Neuronal stem cell (in vitro differentiated cells): Measurements from ENCODE around the gene BMAL1.
A peak's percentile ranks its signal among the peaks of the same experiment; 100 is the strongest.

ENCODE experiments used
- DNase-seq: peaks from one replicate; pipeline ENCODE4 v3.0.0-alpha.2; 2013; ENCODE audit warnings: low spot score
- H2AFZ ChIP-seq: one replicate; pipeline ENCODE4 v1.6.1; 2013; ENCODE audit warnings: mild to moderate bottlenecking, low read length, inconsistent platforms
- H2AK5ac ChIP-seq: 2 replicates; pipeline ENCODE4 v1.6.1; 2013; ENCODE audit warnings: low read depth, mild to moderate bottlenecking, inconsistent platforms, low read length, moderate library complexity, mixed read lengths
- H2BK120ac ChIP-seq: 2 replicates; pipeline ENCODE4 v1.6.1; 2013; ENCODE audit warnings: low read depth, mild to moderate bottlenecking, inconsistent platforms, low read length, moderate library complexity, mixed read lengths
- H2BK12ac ChIP-seq: one replicate; pipeline ENCODE4 v1.6.1; 2013; ENCODE audit warnings: low read length, inconsistent platforms
- H2BK15ac ChIP-seq: 2 replicates; pipeline ENCODE4 v1.6.1; 2013; ENCODE audit warnings: mild to moderate bottlenecking, low read length, inconsistent platforms, mixed read lengths
- H2BK5ac ChIP-seq: one replicate; pipeline ENCODE4 v1.6.1; 2013; ENCODE audit warnings: inconsistent platforms, mild to moderate bottlenecking, low read length, moderate library complexity
- H3K14ac ChIP-seq: one replicate; pipeline ENCODE4 v1.6.1; 2013; ENCODE audit warnings: low read length, inconsistent platforms
- H3K18ac ChIP-seq: 2 replicates; pipeline ENCODE4 v1.6.1; 2013; ENCODE audit warnings: low read length, inconsistent platforms
- H3K23ac ChIP-seq: 2 replicates; pipeline ENCODE4 v1.6.1; 2013; ENCODE audit warnings: low read depth, mild to moderate bottlenecking, mixed read lengths, low read length, inconsistent platforms; ENCODE audit not compliant: poor library complexity
- H3K27ac ChIP-seq: replicated peaks from 3 replicates; pipeline ENCODE4 v1.5.1; 2013; ENCODE audit warnings: low read length, inconsistent platforms
- H3K27me3 ChIP-seq, 3 experiments: 2 replicates each; pipeline ENCODE4 v1.6.1; 2013; ENCODE audit warnings: low read length in 3 of 3, mild to moderate bottlenecking in 2 of 3, inconsistent platforms in 1 of 3, low read depth in 1 of 3, mixed read lengths in 1 of 3, moderate library complexity in 1 of 3; ENCODE audit not compliant: control insufficient read depth in 3 of 3, insufficient read depth in 3 of 3
- H3K36me3 ChIP-seq, 2 donors: replicated peaks in 1 of 2; 2 replicates each; pipeline ENCODE4 v1.6.1; 2013; ENCODE audit warnings: low read length in 2 of 2; ENCODE audit not compliant: control insufficient read depth in 2 of 2, insufficient read depth in 2 of 2
- H3K4ac ChIP-seq: 2 replicates; pipeline ENCODE4 v1.6.1; 2013; ENCODE audit warnings: inconsistent platforms, mild to moderate bottlenecking, low read length, moderate library complexity
- H3K4me1 ChIP-seq, 2 donors: 1 replicate in 1 of 2; 2 replicates in 1 of 2; pipeline ENCODE4 v1.6.1; 2013; ENCODE audit warnings: low read length in 2 of 2, low read depth in 1 of 2; ENCODE audit not compliant: control insufficient read depth in 2 of 2, insufficient read depth in 1 of 2
- H3K4me2 ChIP-seq: one replicate; pipeline ENCODE4 v1.6.1; 2013; ENCODE audit warnings: mild to moderate bottlenecking, low read length, inconsistent platforms; ENCODE audit not compliant: insufficient read depth, poor library complexity, severe bottlenecking
- H3K4me3 ChIP-seq, 2 donors: 2 replicates each; pipeline ENCODE4 v1.5.1; 2013; ENCODE audit warnings: low read length in 2 of 2, mild to moderate bottlenecking in 2 of 2, inconsistent platforms in 1 of 2, moderate library complexity in 1 of 2
- H3K79me1 ChIP-seq: one replicate; pipeline ENCODE4 v1.6.1; 2013; ENCODE audit warnings: low read depth, mild to moderate bottlenecking, inconsistent platforms, low read length, moderate library complexity
- H3K9ac ChIP-seq: one replicate; pipeline ENCODE4 v1.6.1; 2013; ENCODE audit warnings: mild to moderate bottlenecking, low read depth, low read length, inconsistent platforms; ENCODE audit not compliant: poor library complexity
- H3K9me3 ChIP-seq, 2 donors: replicated peaks in 1 of 2; 2 replicates each; pipeline versions ENCODE3 to v1.6.1; 2013; ENCODE audit warnings: low read length in 2 of 2, mild to moderate bottlenecking in 2 of 2, inconsistent platforms in 1 of 2, low read depth in 1 of 2, mixed read lengths in 1 of 2, moderate library complexity in 1 of 2; ENCODE audit not compliant: control insufficient read depth in 2 of 2, insufficient read depth in 1 of 2
- H4K8ac ChIP-seq: one replicate; pipeline ENCODE4 v1.6.1; 2013; ENCODE audit warnings: low read depth, mild to moderate bottlenecking, inconsistent platforms, low read length, moderate library complexity
- H4K91ac ChIP-seq: one replicate; pipeline ENCODE4 v1.6.1; 2013; ENCODE audit warnings: low read length, low read depth, mild to moderate bottlenecking, inconsistent platforms; ENCODE audit not compliant: poor library complexity
- WGBS, 2 donors: extraction: QIAGEN DNeasy Blood & Tissue Kit; methylation state at CpG; one replicate each; pipeline ENCODE4 v1.1.7; 2013; ENCODE audit warnings: missing lambda C conversion rate in 2 of 2, mixed read lengths in 1 of 2; ENCODE audit not compliant: insufficient read length in 2 of 2, insufficient replicate concordance in 1 of 2; ENCODE audit errors: extremely low coverage in 2 of 2; 5-methylcytosine and 5-hydroxymethylcytosine counted together

BMAL1 gene

DNA sequence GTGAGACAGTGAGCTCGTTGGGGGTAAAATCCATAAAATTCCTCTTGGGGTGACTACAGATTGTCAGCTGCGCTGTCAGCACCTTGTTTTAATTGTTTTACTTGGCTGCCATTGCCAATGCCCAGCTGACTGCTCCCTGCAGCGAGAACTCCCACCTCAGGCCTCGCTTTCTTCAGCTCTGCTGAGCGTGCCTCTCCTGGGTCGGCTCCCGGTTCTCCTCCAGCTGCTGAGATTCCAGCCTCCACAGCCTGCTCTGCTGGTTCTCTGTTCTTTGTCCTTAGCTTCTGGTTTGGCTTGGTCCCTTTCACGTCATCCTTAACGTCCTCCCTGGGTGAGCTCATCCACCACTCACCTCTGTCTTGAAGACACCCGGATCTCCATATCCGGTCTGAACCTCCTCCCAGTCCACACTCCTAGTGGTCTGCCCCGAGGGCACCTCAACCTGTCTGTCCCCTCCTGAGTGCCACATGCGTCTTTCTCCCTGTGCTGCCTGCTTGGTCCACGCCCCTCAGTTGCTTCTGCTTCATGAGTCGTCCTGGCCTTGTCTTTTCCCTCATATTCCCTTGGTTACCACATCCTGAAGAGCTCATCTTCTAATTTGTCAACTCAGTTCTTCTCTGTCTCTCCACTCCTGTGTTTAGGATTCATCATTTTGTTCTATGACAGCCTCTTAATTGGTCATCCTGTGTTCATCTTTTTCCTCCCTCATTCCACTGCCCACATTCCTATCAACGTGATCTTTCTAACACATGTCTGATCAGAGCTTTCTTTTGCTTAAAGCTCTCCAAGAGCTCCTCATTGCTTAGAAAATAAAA lies 35.6 kb downstream of the BMAL1 start:
- Histone ChIP-seq H3K14ac (no peak overlapping the region), H2BK15ac (no peak overlapping the region), H3K9me3 (no peaks in the 10 kb centered on the region), H2BK120ac (no peak overlapping the region), H3K79me1 (no peaks in the 10 kb centered on the region), H2BK12ac (no peak overlapping the region), H3K4ac (no peak overlapping the region), H3K23ac (no peak overlapping the region), H3K4me1 (peaks cover 2 to 14% of the 10 kb centered on the region in 2 donors), H4K91ac (no peak overlapping the region), H4K8ac (no peak overlapping the region), H3K9ac (no peak overlapping the region), H3K36me3 (no peaks in the 10 kb centered on the region), H2AFZ (no peak overlapping the region), H2AK5ac (no peak overlapping the region), H3K27ac (no peak overlapping the region), H3K27me3 (no peaks in the 10 kb centered on the region), H2BK5ac (no peak overlapping the region), H3K4me3 (peak overlapping the region in 1 of 2 donors; percentile 10), H3K4me2 (no peak overlapping the region), H3K18ac (no peak overlapping the region)
- no CpG with 5 or more reads among the region's 16 CpGs for WGBS, 2 donors
- no peak for DNase-seq

DNA sequence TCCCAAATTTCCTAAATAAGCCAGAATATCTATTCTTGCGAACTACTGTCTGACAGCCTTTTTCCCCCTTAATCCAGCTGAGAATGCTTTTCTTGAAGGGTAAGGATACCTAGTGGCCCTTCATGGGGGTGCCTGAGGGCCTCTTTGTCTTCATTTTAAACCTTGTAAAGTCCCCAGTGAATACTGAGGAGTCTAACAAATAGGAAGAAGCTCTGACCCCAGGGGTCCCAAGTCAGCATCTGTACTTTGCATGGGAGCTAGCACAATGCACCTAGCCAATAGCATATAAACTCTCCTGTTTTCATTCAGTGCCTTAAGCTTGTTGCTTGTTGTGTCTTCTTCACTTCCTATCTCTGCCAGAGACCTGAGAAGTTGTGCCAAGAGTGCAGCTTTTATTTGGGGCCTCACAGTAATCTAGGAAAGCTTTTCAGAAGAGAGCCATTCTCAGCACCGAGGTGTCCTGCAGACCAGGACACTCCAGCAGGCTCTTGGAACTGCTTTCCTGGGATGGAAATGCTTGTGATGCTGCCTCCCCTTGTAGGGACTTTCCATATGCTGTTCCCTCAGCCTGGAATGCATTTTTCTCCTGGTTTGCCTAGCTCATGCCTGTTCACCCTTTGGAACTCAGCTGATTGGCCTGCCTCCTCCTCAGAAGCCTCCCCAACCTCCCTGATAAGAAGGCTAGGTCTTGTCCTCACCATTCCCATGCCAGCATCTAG lies 37.2 kb downstream of the BMAL1 start:
- no peak for DNase-seq
- H3K27ac ChIP-seq = no peak overlapping the region

DNA sequence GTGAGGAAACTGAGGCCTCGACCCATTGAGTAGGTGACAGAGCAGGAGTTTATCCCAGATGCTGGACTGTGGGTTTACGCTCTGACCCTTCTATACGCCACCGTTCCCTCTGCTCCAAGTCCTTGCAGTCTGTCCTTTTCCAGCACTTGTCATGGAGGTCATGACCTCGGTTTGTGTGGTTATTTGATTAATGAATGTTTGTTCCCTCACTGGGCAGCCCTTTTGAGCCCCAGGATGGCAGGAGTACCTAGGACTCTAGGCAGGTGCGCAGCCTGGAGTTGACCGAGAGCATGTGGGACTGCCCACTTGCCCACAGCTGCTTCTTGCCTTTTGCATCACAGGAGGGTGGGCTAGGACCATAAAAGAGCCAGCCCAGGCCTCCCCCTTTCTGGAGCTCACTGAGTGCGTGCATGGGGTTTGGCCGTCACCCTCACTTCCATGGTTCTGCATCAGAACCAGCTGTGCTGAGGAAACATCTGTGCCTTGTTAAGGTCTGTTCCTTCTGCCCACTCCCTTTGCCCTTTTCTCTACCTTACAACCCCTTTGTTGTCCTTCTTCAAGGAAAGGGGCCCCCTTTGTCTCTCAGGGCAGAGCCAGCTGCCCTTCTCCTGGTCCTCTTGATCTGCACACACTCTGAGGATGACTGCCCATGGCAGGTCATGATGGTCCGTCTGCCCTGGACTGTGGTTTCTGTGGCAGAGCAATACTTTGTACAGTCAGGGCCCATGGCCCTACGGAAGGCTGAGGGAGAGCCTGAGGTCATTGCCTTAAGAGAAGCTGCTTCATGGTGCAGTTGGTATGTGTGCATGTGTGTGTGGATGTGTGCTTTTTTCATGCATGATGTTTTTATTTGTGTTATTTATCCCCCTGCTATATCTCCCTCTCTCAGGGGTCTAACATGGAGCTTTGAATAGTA lies 38.2 kb downstream of the BMAL1 start:
- Histone ChIP-seq H2BK15ac (no peak overlapping the region), H3K9ac (no peak overlapping the region), H3K27me3 (no peaks in the 10 kb centered on the region), H3K36me3 (no peaks in the 10 kb centered on the region), H2BK5ac (no peak overlapping the region), H3K14ac (no peak overlapping the region), H2AK5ac (no peak overlapping the region), H3K4me2 (no peak overlapping the region), H4K8ac (no peak overlapping the region), H3K9me3 (no peaks in the 10 kb centered on the region), H3K4ac (no peak overlapping the region), H2AFZ (no peak overlapping the region), H3K79me1 (no peaks in the 10 kb centered on the region), H3K4me1 (peaks cover 7 to 14% of the 10 kb centered on the region in 2 donors), H3K23ac (no peak overlapping the region), H4K91ac (no peak overlapping the region), H2BK120ac (no peak overlapping the region), H2BK12ac (no peak overlapping the region), H3K27ac (no peak overlapping the region), H3K18ac (no peak overlapping the region), H3K4me3 (peak overlapping the region in 1 of 2 donors; percentile 44)
- no peak for DNase-seq
- WGBS, 2 donors = no CpG with 5 or more reads among the region's 11 CpGs

More for the DNA sequence above, 37.2 kb downstream of the BMAL1 start:
- no CpG with 5 or more reads among the region's 2 CpGs for WGBS, 2 donors
- Histone ChIP-seq H2AFZ (no peak overlapping the region), H4K8ac (no peak overlapping the region), H3K4me1 (peaks cover 7 to 14% of the 10 kb centered on the region in 2 donors), H3K9ac (no peak overlapping the region), H3K18ac (no peak overlapping the region), H3K23ac (no peak overlapping the region), H3K27me3 (no peaks in the 10 kb centered on the region), H3K4me3 (no peak overlapping the region), H4K91ac (no peak overlapping the region), H3K14ac (no peak overlapping the region), H3K9me3 (no peaks in the 10 kb centered on the region), H2BK12ac (no peak overlapping the region), H3K4me2 (no peak overlapping the region), H2AK5ac (no peak overlapping the region), H2BK15ac (no peak overlapping the region), H3K36me3 (no peaks in the 10 kb centered on the region), H3K4ac (no peak overlapping the region), H2BK5ac (no peak overlapping the region), H3K79me1 (no peaks in the 10 kb centered on the region), H2BK120ac (no peak overlapping the region)
